ENCODE measurements around the gene PIP4K2B. TPM values are rescaled to one million over a fixed set of nuclear protein-coding genes. Genes with fewer than 3 reads are reported as not detected.

PIP4K2B gene
- total RNA-seq, 1 experiment from 2014 or later, result 28.0 TPM

DNA sequence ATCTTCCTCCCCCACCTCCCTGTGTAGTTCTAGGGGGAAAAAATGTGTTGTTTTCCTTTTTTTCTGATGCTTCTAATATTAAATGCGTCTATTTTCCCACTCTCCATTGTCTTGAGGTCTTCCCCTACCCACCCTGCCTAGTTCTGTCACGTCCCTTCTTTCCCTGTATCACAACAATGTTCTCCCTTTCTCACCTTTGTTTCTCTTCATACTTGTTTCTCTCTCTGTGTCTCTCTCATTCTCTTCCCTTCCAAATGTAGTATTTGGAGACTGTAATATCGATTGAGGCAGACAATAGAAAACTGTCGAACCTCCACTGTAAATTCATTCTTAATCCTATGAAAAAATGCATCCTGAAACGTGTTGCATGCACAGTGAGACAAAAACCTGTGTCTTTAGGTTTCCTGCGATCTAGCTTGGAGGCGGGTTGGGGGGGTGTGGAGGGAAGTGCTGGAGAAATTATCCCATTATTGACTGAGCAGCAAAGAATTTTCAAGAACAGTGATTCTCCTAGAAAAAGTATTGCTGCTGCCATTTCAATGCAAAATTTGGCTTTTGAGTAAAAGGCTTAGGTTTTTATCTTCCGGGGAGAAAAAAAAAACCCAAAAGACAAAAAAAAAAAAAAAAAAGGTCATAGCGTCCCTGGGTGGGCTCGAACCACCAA lies 48.1 kb downstream of the PIP4K2B start:
- Histone ChIP-seq H3K36me3 (ENCODE audit: insufficient read depth, low read length, poor library complexity, severe bottlenecking) (peaks cover 3% of the 10 kb centered on the region), H3K4me3 (ENCODE audit: low read depth, low read length, poor library complexity, severe bottlenecking) (peak overlapping the region; percentile 81), H3K27ac (ENCODE audit: low read depth, low read length, poor library complexity, severe bottlenecking) (no peak overlapping the region), H3K27me3 (replicated peaks; ENCODE audit: insufficient read depth, low read depth, low read length, poor library complexity) (no peaks in the 10 kb centered on the region), H3K4me1 (ENCODE audit: insufficient read depth, low read length, poor library complexity, severe bottlenecking) (peaks cover 21% of the 10 kb centered on the region), H3K9me3 (ENCODE audit: low read depth, low read length, poor library complexity, severe bottlenecking) (no peaks in the 10 kb centered on the region)
- ChIA-PET POLR2A (ENCODE audit: low non-redundant PET) (no interaction called here), CTCF (no interaction called here)
- TF ChIP-seq EZH2 (IDR thresholded peaks at IDR 0.05; ENCODE audit: borderline replicate concordance, low read depth, low read length, poor library complexity, severe bottlenecking), result no peak
- TF ChIP-seq, protein P1, sequence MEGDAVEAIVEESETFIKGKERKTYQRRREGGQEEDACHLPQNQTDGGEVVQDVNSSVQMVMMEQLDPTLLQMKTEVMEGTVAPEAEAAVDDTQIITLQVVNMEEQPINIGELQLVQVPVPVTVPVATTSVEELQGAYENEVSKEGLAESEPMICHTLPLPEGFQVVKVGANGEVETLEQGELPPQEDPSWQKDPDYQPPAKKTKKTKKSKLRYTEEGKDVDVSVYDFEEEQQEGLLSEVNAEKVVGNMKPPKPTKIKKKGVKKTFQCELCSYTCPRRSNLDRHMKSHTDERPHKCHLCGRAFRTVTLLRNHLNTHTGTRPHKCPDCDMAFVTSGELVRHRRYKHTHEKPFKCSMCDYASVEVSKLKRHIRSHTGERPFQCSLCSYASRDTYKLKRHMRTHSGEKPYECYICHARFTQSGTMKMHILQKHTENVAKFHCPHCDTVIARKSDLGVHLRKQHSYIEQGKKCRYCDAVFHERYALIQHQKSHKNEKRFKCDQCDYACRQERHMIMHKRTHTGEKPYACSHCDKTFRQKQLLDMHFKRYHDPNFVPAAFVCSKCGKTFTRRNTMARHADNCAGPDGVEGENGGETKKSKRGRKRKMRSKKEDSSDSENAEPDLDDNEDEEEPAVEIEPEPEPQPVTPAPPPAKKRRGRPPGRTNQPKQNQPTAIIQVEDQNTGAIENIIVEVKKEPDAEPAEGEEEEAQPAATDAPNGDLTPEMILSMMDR (conservative IDR thresholded peaks at IDR 0.05; ENCODE audit: low read depth, low read length), result no peak
- peak; percentile 48 for DNase-seq (ENCODE audit: low spot score)
- intact Hi-C loops (cut with micrococcal nuclease; ENCODE audit: unreplicated experiment), result loop anchor here (5.0 kb wide), 1 partner anchor 116 kb away; no protein-coding TSS in a partner anchor
- BruUV-seq (replicated peaks), result no TSS peak

DNA sequence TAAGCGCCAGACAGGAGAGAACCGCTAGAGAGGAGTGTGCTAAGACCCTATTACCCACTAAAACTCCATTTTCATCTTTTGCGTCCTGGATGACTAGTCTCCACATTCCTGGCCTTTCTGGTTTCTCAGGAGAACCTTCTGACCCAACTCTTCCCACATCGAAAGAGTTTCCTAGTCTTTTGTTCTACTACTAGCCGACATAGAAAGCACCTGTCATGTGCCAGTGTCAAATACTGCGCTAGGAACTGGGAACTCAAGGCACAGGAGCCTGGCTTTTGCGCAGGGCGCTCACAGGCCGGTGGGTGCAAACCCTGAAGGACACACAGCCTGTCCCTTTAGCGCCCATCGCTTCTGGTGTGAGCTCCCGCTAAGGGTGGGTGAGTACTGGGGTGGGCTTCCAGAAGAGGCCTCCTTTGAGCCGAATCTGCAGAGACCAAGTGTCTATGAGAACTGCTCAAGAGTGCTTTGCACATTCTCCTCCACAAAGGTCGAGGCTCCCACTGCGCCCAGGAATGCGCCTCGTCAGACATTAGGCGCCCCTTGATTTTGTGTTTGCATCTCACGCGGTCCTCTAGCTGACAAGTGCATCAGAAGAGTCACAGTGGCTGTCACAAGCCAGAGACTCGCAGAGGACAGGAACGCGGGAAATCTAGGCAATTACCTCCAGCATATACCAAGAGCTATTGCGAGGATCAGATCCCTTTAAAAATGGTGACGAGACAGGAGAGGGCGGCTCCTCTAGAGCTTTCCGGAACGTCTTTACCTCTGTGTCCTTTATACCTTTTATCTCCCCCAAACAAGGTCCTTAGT lies 48.8 kb downstream of the PIP4K2B start:
- intact Hi-C loops (cut with micrococcal nuclease; ENCODE audit: unreplicated experiment), result loop anchor here (5.0 kb wide), 1 partner anchor 117 kb away; no protein-coding TSS in a partner anchor
- BruUV-seq (replicated peaks), result no TSS peak

DNA sequence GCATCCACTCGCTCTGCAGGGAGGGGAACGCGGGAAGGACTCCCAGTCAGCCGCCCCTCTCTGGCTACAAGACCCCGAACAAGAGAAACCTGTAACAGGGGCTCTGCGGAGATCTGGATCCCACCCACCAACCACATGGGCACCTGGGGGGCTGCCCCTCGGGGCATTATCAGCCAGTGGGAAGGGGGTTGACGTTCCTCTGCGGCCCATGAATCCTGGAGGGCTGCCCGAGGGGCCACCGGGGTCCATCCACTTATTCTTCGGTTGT lies 49.4 kb downstream of the PIP4K2B start:
- intact Hi-C loops (cut with micrococcal nuclease; ENCODE audit: unreplicated experiment), result loop anchor here (5.0 kb wide), 1 partner anchor 117 kb away; no protein-coding TSS in a partner anchor

More for the DNA sequence above, 48.8 kb downstream of the PIP4K2B start:
- Histone ChIP-seq H3K9me3 (ENCODE audit: low read depth, low read length, poor library complexity, severe bottlenecking) (no peaks in the 10 kb centered on the region), H3K4me1 (ENCODE audit: insufficient read depth, low read length, poor library complexity, severe bottlenecking) (peaks cover 29% of the 10 kb centered on the region), H3K27ac (ENCODE audit: low read depth, low read length, poor library complexity, severe bottlenecking) (no peak overlapping the region), H3K27me3 (replicated peaks; ENCODE audit: insufficient read depth, low read depth, low read length, poor library complexity) (no peaks in the 10 kb centered on the region), H3K36me3 (ENCODE audit: insufficient read depth, low read length, poor library complexity, severe bottlenecking) (no peaks in the 10 kb centered on the region), H3K4me3 (ENCODE audit: low read depth, low read length, poor library complexity, severe bottlenecking) (peak overlapping the region; percentile 81)
- peak; percentile 54 for DNase-seq (ENCODE audit: low spot score)
- TF ChIP-seq, protein P1 (conservative IDR thresholded peaks at IDR 0.05; ENCODE audit: low read depth, low read length), result no peak
- no peak for TF ChIP-seq EZH2 (IDR thresholded peaks at IDR 0.05; ENCODE audit: borderline replicate concordance, low read depth, low read length, poor library complexity, severe bottlenecking)
- ChIA-PET CTCF (no interaction called here), POLR2A (ENCODE audit: low non-redundant PET) (no interaction called here)

More for the DNA sequence above, 49.4 kb downstream of the PIP4K2B start:
- TF ChIP-seq, protein P1 (conservative IDR thresholded peaks at IDR 0.05; ENCODE audit: low read depth, low read length), result no peak
- no peak for TF ChIP-seq EZH2 (IDR thresholded peaks at IDR 0.05; ENCODE audit: borderline replicate concordance, low read depth, low read length, poor library complexity, severe bottlenecking)
- H3K27me3 ChIP-seq (replicated peaks; ENCODE audit: insufficient read depth, low read depth, low read length, poor library complexity), result no peaks in the 10 kb centered on the region
- no peak for DNase-seq (ENCODE audit: low spot score)
- peaks cover 31% of the 10 kb centered on the region for H3K4me1 ChIP-seq (ENCODE audit: insufficient read depth, low read length, poor library complexity, severe bottlenecking)
- H3K4me3 ChIP-seq (ENCODE audit: low read depth, low read length, poor library complexity, severe bottlenecking), result peak overlapping the region; percentile 56
- no peak overlapping the region for H3K27ac ChIP-seq (ENCODE audit: low read depth, low read length, poor library complexity, severe bottlenecking)
- ChIA-PET POLR2A (ENCODE audit: low non-redundant PET) (no interaction called here), CTCF (no interaction called here)
- no TSS peak for BruUV-seq (replicated peaks)
- no peaks in the 10 kb centered on the region for H3K36me3 ChIP-seq (ENCODE audit: insufficient read depth, low read length, poor library complexity, severe bottlenecking)
- no peaks in the 10 kb centered on the region for H3K9me3 ChIP-seq (ENCODE audit: low read depth, low read length, poor library complexity, severe bottlenecking)
